SHP77 (cell line): ENCODE results near the gene HAGH.
"Not testable (repeated sequence)": the region's sequence is repeated elsewhere in the genome, so short reads cannot be mapped to it uniquely, and the experiment has no call there.

Experiments used
- DNase-seq, 2 experiments: peaks; one replicate each; lab custom pipeline; 2025; lab: John Stamatoyannopoulos, UW

HAGH gene

GRCh38 chr16:1810106-1810505 lies 16.5 kb downstream of the HAGH start:
- DNase-seq = no peak

GRCh38 chr16:1809281-1809801 lies 17.3 kb downstream of the HAGH start:
- no peak for DNase-seq

GRCh38 chr16:1808691-1809090 lies 17.9 kb downstream of the HAGH start:
- DNase-seq = no peak

- DNase-seq = no peak
These were observed 19.0 kb downstream of the HAGH start for GRCh38 chr16:1807626-1808025.

GRCh38 chr16:1800701-1801100 lies 25.9 kb downstream of the HAGH start:
- no peak for DNase-seq

GRCh38 chr16:1799263-1799662 lies 27.4 kb downstream of the HAGH start:
- DNase-seq = not testable (repeated sequence)

GRCh38 chr16:1794908-1795666 lies 31.5 kb downstream of the HAGH start:
- DNase-seq = no peak

GRCh38 chr16:1794221-1794871 lies 32.3 kb downstream of the HAGH start:
- peak in 1 of 2 experiments; percentile 45 for DNase-seq

- DNase-seq = peak in 1 of 2 experiments; percentile 21
These were observed 32.9 kb downstream of the HAGH start, which contains the start of gene IGFALS for GRCh38 chr16:1793578-1794220. IGFALS (minus strand) TSS chr16:1793705; CDS start chr16:1793652, 53 bp downstream.

- no peak for DNase-seq
These were observed 33.6 kb downstream of the HAGH start for GRCh38 chr16:1792836-1793577.

- DNase-seq = no peak
These were observed 34.4 kb downstream of the HAGH start for GRCh38 chr16:1791943-1792812.

GRCh38 chr16:1791256-1791942 lies 35.2 kb downstream of the HAGH start:
- no peak for DNase-seq

- DNase-seq = no peak
These were observed 35.9 kb downstream of the HAGH start for GRCh38 chr16:1790611-1791255.

GRCh38 chr16:1790261-1790610 lies 36.4 kb downstream of the HAGH start:
- DNase-seq = no peak

- no peak for DNase-seq
These were observed 37.0 kb downstream of the HAGH start for GRCh38 chr16:1789643-1790045.

- no peak for DNase-seq
These were observed 37.9 kb downstream of the HAGH start for GRCh38 chr16:1788708-1789100.

- DNase-seq = no peak
These were observed 38.4 kb downstream of the HAGH start for GRCh38 chr16:1788095-1788707.

GRCh38 chr16:1787322-1788094 lies 39.1 kb downstream of the HAGH start:
- no peak for DNase-seq

GRCh38 chr16:1787056-1787321 lies 39.6 kb downstream of the HAGH start:
- DNase-seq = no peak
